ENCODE results near the gene RNF13. TPM values are rescaled to one million over a fixed set of nuclear protein-coding genes. Genes with fewer than 3 reads are reported as not detected.

Gene RNF13
- total RNA-seq, 1 experiment from 2014 or later, result 33.8 TPM

DNA sequence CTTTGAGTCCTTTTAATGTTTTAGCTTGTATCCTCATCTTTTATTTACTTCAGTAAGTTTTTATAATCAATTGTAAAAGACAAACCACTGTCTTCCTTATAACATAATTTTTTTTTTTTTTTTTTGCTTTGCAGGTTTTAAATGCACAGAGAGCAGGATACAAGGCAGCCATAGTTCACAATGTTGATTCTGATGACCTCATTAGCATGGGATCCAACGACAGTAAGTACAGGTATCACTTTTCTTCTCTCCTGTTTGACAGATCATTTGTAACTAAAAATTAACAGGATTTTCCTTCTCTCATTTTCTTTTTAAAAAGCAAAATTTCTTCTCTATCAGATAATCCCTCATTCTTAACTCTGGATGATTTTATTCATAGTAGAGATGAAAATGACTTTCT is 82.3 kb downstream of the RNF13 start:
- Histone ChIP-seq H3K27ac (ENCODE audit: low read length) (no peak overlapping the region), H3K4me1 (ENCODE audit: insufficient read depth, low read length) (no peaks in the 10 kb centered on the region), H4K20me1 (ENCODE audit: low read length) (no peaks in the 10 kb centered on the region), H3K36me3 (ENCODE audit: low read depth, low read length) (no peaks in the 10 kb centered on the region), H3F3A (ENCODE audit: low read length, unreplicated experiment) (no peaks in the 10 kb centered on the region), H3K9me2 (replicated peaks; ENCODE audit: low read length) (no peaks in the 10 kb centered on the region), H2AFZ (ENCODE audit: low read length) (no peak overlapping the region), H3K9ac (ENCODE audit: low read length) (no peak overlapping the region), H3K79me2 (ENCODE audit: low read length) (no peaks in the 10 kb centered on the region), H3K9me3 (ENCODE audit: low read length) (no peaks in the 10 kb centered on the region), H3K4me3 (ENCODE audit: low read length) (no peak overlapping the region), H3K27me3 (ENCODE audit: low read length) (no peaks in the 10 kb centered on the region), H3K4me2 (ENCODE audit: low read length) (no peak overlapping the region)
- CTCF ChIA-PET, result no interaction called here
- no TSS peak for BruUV-seq (replicated peaks)
- no peak for ATAC-seq
- intact Hi-C loops (cut with micrococcal nuclease), result no loop called here
- DNase-seq, result no peak
- POLR2A ChIA-PET (ENCODE audit: unreplicated experiment), result no interaction called here
- TF ChIP-seq, protein P1, sequence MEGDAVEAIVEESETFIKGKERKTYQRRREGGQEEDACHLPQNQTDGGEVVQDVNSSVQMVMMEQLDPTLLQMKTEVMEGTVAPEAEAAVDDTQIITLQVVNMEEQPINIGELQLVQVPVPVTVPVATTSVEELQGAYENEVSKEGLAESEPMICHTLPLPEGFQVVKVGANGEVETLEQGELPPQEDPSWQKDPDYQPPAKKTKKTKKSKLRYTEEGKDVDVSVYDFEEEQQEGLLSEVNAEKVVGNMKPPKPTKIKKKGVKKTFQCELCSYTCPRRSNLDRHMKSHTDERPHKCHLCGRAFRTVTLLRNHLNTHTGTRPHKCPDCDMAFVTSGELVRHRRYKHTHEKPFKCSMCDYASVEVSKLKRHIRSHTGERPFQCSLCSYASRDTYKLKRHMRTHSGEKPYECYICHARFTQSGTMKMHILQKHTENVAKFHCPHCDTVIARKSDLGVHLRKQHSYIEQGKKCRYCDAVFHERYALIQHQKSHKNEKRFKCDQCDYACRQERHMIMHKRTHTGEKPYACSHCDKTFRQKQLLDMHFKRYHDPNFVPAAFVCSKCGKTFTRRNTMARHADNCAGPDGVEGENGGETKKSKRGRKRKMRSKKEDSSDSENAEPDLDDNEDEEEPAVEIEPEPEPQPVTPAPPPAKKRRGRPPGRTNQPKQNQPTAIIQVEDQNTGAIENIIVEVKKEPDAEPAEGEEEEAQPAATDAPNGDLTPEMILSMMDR (conservative IDR thresholded peaks at IDR 0.05; ENCODE audit: low read depth, low read length), result no peak
- no peak for TF ChIP-seq EZH2 (IDR thresholded peaks at IDR 0.05; ENCODE audit: low read length, unreplicated experiment)
- TF ChIP-seq EZH2phosphoT487 (IDR thresholded peaks at IDR 0.05; ENCODE audit: borderline replicate concordance, low read length), result no peak

- intact Hi-C loops (cut with micrococcal nuclease), result no loop called here
- ChIA-PET CTCF (no interaction called here), POLR2A (ENCODE audit: unreplicated experiment) (no interaction called here)
These were observed 82.8 kb downstream of the RNF13 start for GRCh38 chr3:149895769-149896168.

DNA sequence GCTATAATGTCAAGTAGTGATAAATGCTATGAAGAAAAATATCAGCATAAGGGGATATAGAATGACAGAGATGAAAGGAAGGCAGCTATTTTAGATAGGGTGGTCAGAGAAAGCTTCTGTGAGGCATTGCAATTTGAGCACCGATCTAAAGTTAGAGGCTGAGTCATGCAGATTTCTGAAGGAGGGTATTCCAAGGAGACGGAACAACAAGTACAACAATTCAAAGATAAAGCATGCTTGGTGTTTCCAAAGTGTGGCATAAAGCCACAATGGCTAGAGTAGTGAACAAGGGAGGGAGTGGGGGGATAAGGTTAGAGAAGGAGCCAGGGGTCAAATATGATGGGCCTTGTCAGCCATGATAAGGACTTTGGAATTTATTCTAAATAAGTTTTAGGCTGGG is 85.8 kb downstream of the RNF13 start:
- no peaks in the 10 kb centered on the region for H3K27me3 ChIP-seq (ENCODE audit: low read length)
- no peaks in the 10 kb centered on the region for H4K20me1 ChIP-seq (ENCODE audit: low read length)
- ChIA-PET POLR2A (ENCODE audit: unreplicated experiment) (no interaction called here), CTCF (no interaction called here)
- no TSS peak for BruUV-seq (replicated peaks)
- H3K4me2 ChIP-seq (ENCODE audit: low read length), result no peak overlapping the region
- H3K9me2 ChIP-seq (replicated peaks; ENCODE audit: low read length), result no peaks in the 10 kb centered on the region
- no peak overlapping the region for H3K4me3 ChIP-seq (ENCODE audit: low read length)
- intact Hi-C loops (cut with micrococcal nuclease), result no loop called here
- H3K9ac ChIP-seq (ENCODE audit: low read length), result no peak overlapping the region
- H2AFZ ChIP-seq (ENCODE audit: low read length), result no peak overlapping the region
- H3K9me3 ChIP-seq (ENCODE audit: low read length), result no peaks in the 10 kb centered on the region
- no peaks in the 10 kb centered on the region for H3K36me3 ChIP-seq (ENCODE audit: low read depth, low read length)
- H3K79me2 ChIP-seq (ENCODE audit: low read length), result no peaks in the 10 kb centered on the region
- no peak overlapping the region for H3K27ac ChIP-seq (ENCODE audit: low read length)
- no peaks in the 10 kb centered on the region for H3K4me1 ChIP-seq (ENCODE audit: insufficient read depth, low read length)
- no peaks in the 10 kb centered on the region for H3F3A ChIP-seq (ENCODE audit: low read length, unreplicated experiment)
- ATAC-seq (no peak), DNase-seq (no peak)
- TF ChIP-seq EZH2phosphoT487 (IDR thresholded peaks at IDR 0.05; ENCODE audit: borderline replicate concordance, low read length) (no peak), EZH2 (IDR thresholded peaks at IDR 0.05; ENCODE audit: low read length, unreplicated experiment) (no peak)
- TF ChIP-seq, protein P1 (conservative IDR thresholded peaks at IDR 0.05; ENCODE audit: low read depth, low read length), result no peak

More at GRCh38 chr3:149895769-149896168, 82.8 kb downstream of the RNF13 start:
- H3K4me3 ChIP-seq (ENCODE audit: low read length), result no peak overlapping the region
- no peaks in the 10 kb centered on the region for H3K4me1 ChIP-seq (ENCODE audit: insufficient read depth, low read length)
- H3K9me3 ChIP-seq (ENCODE audit: low read length), result no peaks in the 10 kb centered on the region
- H3K4me2 ChIP-seq (ENCODE audit: low read length), result no peak overlapping the region
- no peaks in the 10 kb centered on the region for H3F3A ChIP-seq (ENCODE audit: low read length, unreplicated experiment)
- H2AFZ ChIP-seq (ENCODE audit: low read length), result no peak overlapping the region
- DNase-seq, result no peak
- no peaks in the 10 kb centered on the region for H3K36me3 ChIP-seq (ENCODE audit: low read depth, low read length)
- no peak overlapping the region for H3K9ac ChIP-seq (ENCODE audit: low read length)
- no peak for ATAC-seq
- no peak for TF ChIP-seq EZH2phosphoT487 (IDR thresholded peaks at IDR 0.05; ENCODE audit: borderline replicate concordance, low read length)
- no peaks in the 10 kb centered on the region for H3K79me2 ChIP-seq (ENCODE audit: low read length)
- no TSS peak for BruUV-seq (replicated peaks)
- H3K9me2 ChIP-seq (replicated peaks; ENCODE audit: low read length), result no peaks in the 10 kb centered on the region
- H3K27ac ChIP-seq (ENCODE audit: low read length), result no peak overlapping the region
- no peaks in the 10 kb centered on the region for H4K20me1 ChIP-seq (ENCODE audit: low read length)
- no peaks in the 10 kb centered on the region for H3K27me3 ChIP-seq (ENCODE audit: low read length)
